PC-9 (cell line): ENCODE results near the gene ANKRD11.

Experiments used
- EZH2 ChIP-seq: fragments of 200-600 bp; sonication (generic); IDR thresholded peaks from 2 replicates; pipeline ENCODE4 v1.8.0; 2017; ENCODE audit warnings: antibody characterized with exemption, low read depth
- TF ChIP-seq, protein P1 (sequence below): fragments of 200-600 bp; sonication (generic); conservative IDR thresholded peaks from 2 replicates; pipeline ENCODE4 v1.6.1; 2017; ENCODE audit warnings: mixed run types, antibody characterized with exemption, mild to moderate bottlenecking, moderate library complexity

DNA sequence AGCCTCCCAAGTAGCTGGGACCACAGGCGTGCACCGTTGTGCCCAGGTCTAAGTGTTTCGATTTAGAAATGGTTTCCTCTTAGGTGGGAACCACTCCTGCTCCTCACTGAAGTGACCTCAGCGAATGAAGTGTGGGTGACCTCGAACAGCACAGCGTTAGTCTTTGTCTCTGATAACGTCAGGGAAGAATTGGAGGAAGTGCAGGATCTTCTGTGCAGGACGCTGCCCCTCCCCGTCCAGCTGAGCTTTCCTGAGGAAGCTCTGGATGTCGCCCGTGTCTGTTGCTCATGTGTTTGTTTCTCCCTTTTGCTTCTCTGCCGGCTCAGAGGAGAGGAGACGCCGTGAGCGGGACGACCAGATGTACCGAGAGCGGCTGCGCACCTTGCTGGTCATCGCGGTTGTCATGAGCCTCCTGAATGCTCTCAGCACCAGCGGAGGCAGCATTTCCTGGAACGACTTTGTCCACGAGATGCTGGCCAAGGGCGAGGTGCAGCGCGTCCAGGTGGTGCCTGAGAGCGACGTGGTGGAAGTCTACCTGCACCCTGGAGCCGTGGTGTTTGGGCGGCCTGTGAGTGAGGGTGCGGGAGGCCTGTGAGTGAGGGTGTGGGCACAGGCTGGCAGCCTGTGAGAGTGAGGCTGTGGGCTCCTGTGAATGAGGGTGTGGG is 33.5 kb upstream of the ANKRD11 start:
- no peak for TF ChIP-seq EZH2
- TF ChIP-seq, protein P1, sequence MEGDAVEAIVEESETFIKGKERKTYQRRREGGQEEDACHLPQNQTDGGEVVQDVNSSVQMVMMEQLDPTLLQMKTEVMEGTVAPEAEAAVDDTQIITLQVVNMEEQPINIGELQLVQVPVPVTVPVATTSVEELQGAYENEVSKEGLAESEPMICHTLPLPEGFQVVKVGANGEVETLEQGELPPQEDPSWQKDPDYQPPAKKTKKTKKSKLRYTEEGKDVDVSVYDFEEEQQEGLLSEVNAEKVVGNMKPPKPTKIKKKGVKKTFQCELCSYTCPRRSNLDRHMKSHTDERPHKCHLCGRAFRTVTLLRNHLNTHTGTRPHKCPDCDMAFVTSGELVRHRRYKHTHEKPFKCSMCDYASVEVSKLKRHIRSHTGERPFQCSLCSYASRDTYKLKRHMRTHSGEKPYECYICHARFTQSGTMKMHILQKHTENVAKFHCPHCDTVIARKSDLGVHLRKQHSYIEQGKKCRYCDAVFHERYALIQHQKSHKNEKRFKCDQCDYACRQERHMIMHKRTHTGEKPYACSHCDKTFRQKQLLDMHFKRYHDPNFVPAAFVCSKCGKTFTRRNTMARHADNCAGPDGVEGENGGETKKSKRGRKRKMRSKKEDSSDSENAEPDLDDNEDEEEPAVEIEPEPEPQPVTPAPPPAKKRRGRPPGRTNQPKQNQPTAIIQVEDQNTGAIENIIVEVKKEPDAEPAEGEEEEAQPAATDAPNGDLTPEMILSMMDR: no peak
